GM19328 (cell line): ENCODE measurements around the gene CCL22.
"Not testable (repeated sequence)": the region's sequence is repeated elsewhere in the genome, so short reads cannot be mapped to it uniquely, and the experiment has no call there.

Source experiments
- ATAC-seq: cut with Tn5 transposase; IDR thresholded peaks from one replicate; pipeline ENCODE4 v1.9.1; 2021; ENCODE audit warnings: mild to moderate bottlenecking, moderate library complexity; ENCODE audit not compliant: unreplicated experiment

The CCL22 gene

GRCh38 chr16:57358527-57359095, at the start of gene CCL22:
Gene CCL22, plus strand, starts transcription at chr16:57358783. Its CDS starts 34 bp downstream, at chr16:57358817.
- no peak for ATAC-seq

DNA sequence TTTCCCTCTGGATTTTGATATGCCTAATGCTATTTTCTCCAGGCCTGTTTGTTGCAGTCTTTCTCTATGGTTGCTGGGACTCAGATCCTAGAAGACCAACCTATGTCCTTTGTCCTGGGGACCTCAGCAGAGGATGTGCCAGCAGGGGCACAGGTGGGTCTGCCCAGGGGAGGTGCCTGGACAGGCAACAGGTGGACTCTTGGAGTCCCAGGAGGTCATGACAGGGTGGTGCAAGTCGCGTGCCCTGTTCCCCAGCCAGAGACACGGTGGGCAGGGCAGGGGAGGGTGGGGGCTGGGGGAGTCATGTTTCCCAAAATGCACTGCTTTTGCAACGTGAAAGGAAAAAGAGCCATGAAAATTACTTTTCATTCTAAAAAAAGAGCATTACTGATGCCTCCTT, 47.8 kb upstream of the CCL22 start:
- no peak for ATAC-seq

- ATAC-seq = no peak
Observed at GRCh38 chr16:57313509-57313908, 45.1 kb upstream of the CCL22 start.

GRCh38 chr16:57314161-57314785, 44.3 kb upstream of the CCL22 start:
- ATAC-seq = no peak

GRCh38 chr16:57315416-57315815, 43.2 kb upstream of the CCL22 start:
- ATAC-seq = no peak

DNA sequence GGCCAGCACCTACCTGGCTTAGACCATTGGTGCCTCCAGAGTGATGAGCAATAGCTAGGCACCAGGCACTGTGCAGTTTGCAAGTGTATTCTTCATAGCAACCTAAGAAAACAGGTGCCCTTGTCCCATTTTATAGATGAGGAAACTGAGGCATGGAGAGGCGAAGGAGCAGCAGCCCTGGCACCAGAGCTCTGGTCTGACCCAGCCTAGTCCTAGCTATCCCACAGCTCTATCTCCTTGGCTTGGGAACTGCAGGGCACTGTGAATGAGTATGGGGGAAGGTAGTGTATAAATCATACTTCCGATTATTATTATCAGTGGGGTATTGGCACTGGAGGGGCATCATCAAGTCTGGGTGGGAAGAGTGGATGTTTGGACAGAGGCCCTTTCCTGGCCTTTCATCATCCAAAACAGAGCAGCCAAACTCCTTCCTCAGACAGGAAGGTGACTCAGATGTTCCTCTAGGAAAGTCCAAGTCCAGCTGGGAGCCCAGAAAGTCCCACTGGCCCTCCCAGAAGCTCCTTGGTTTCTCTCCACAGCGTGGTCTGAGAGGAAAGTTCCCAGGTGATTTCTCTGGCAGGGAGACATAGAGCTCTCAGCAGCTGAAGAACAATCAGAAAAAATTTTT, 42.1 kb upstream of the CCL22 start:
- no peak for ATAC-seq

DNA sequence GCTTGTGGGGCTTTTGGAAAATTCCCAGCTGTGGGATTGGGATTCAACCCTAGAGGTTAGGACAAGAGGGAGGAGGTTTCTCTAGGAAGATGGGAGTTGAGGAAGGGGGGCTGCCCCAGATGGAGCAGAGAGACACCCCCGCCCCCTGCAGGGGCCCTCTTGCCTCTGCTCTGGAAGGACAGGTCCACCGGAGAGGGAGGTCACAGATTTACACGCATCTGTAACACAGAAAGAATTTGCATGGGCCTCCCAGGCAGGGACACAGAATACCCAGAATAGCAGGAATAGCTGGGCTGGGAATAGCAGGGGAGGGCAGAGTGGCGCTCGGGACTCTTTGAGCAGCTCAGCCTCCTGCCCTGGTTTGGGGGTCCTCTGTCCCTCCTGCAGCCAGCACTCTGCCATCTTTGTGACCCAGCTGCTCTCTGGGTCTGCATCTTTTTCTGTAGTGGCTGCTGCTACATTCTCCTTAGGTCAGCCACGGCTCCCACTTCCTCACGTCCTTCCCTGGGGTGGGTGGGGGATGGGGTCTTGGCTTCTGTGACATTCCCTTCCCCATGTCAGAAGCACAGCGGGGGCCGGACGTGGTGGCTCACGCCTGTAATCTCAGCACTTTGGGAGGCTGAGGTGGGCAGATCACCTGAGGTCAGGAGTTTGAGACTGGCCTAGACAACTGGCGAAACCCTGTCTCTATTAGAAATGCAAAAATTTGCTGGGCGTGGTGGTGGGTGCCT, 40.2 kb upstream of the CCL22 start:
- no peak for ATAC-seq

- ATAC-seq = no peak
Observed at GRCh38 chr16:57319646-57320045, 38.9 kb upstream of the CCL22 start.

DNA sequence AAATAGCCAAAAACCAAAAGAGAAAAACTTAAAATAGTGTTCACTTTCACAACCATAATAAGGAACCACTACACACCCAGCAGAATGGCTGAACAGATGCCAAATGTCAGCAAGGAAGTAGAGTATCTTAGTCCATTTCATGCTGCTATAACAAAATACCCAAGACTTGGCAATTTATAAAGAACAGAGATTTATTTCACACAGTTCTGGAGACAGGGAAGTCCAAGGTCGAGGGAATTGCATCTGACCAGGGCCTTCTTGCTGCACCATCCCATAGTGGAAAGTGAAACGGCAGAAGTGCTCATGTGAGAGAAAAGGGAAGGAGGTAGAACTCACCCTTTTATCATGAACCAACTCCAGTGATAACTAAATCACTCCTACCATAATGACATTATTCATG, 33.8 kb upstream of the CCL22 start:
- ATAC-seq = no peak

DNA sequence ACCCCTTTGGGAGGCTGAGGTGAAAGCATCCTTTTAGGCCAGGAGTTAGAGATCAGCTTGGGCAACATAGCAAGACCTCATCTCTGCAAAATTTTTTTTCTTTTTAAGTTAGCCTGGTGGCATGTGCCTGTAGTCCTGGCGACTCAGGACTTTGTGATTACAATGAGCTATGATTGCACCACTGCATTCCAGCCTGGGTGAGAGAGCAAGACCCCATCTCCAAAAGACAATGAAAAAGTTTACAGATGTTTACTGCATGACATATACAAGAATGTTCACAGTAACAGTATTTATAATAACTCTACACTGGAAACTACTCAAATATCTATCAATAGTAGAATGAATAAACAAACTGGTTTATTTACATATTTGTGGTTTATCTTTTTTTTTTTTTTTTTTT, 33.1 kb upstream of the CCL22 start:
- no peak for ATAC-seq

DNA sequence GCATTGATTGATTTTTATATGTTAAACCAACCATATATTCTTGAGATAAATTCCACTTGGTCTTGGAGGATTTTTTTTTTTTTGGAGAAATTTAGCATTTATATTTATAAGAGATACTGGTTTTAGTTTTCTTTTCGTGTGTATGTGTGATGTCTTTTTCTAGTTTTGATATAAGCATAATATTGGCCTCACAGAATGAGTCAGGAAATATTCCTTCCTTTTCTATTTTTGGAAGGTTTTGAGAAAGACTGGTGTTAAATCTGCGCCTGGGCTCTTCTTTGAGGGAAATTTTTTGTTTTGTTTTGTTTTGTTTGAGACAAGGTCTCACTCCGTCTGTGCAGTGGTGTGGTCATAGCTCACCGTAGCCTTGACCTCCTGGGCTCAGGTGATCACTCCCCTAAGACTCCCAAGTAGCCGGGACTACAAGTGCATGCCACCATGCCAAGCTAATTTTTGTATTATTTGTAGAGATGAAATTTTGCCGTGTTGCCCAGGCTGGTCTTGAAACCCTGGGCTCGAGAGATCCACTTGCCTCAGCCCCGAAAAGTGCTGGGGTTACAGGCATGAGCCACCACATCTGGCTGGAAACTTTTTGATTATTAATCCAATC, 28.8 kb upstream of the CCL22 start:
- ATAC-seq = no peak

DNA sequence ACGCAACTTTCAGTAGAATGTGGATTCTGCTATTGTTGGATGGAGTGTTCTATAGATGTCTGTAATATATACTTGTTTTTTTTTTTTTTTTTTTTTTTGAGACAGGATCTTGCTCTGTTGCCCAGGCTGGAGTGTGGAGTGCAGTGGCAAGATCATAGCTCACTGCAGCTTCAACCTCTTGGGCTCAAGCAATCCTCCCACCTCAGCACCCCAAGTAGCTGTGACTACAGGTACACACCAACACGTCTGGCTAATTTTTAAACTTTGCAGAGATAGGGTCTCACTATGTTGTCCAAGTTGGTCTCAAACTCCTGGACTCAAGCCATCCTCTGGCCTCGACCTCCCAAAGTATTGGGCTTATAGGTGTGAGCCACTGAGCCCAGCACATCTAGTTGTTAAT, 27.2 kb upstream of the CCL22 start:
- no peak for ATAC-seq

GRCh38 chr16:57333402-57333801, 25.2 kb upstream of the CCL22 start:
- no peak for ATAC-seq

- no peak for ATAC-seq
Observed at GRCh38 chr16:57335366-57335765, 23.2 kb upstream of the CCL22 start.

GRCh38 chr16:57341062-57341440, 17.5 kb upstream of the CCL22 start:
- no peak for ATAC-seq

- ATAC-seq = no peak
Observed at GRCh38 chr16:57341441-57342303, 16.9 kb upstream of the CCL22 start.

DNA sequence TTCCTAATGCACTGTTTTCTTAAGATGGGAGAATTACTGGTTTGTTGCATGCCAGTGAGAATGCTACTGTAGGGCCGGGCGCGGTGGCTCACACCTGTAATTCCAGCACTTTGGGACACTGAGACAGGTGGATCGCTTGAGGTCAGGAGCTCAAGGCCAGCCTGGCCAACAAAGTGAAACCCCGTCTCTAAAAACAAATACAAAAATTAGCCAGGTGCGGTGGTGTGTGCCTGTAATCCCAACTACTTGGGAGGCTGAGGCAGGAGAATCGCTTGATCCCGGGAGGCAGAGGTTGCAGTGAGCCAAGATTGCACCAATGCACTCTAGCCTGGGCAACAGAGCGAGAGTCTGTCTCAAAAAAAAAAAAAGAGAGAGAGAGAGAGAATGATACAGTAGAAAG, 16.0 kb upstream of the CCL22 start:
- ATAC-seq = not testable (repeated sequence)

- no peak for ATAC-seq
Observed at GRCh38 chr16:57343221-57343620, 15.4 kb upstream of the CCL22 start.

GRCh38 chr16:57344094-57344493, 14.5 kb upstream of the CCL22 start:
- not testable (repeated sequence) for ATAC-seq

- ATAC-seq = no peak
Observed at GRCh38 chr16:57345021-57345420, 13.6 kb upstream of the CCL22 start.
